GM12878 (cell line): Measurements from ENCODE around the gene TRIM23. TPM values are rescaled to one million over a fixed set of nuclear protein-coding genes. Genes with fewer than 3 reads are reported as not detected.

Experiments
- ASH2L ChIP-seq: fragments of 300-600, 200-600 bp; sonication (generic); IDR thresholded peaks from 2 replicates; pipeline ENCODE4 v1.6.1; 2017; ENCODE audit warnings: low read depth, mild to moderate bottlenecking, borderline replicate concordance
- BACH1 ChIP-seq: fragments of 450-650 bp; IDR thresholded peaks from 2 replicates; pipeline ENCODE4 v1.6.1; 2017; ENCODE audit warnings: mild to moderate bottlenecking, borderline replicate concordance
- BRCA1 ChIP-seq: IDR thresholded peaks from 2 replicates; pipeline ENCODE4 v1.6.1; 2011; ENCODE audit warnings: low read depth, low read length, improper control_type of control experiment
- CREM ChIP-seq: IDR thresholded peaks from 2 replicates; pipeline ENCODE4 v1.6.1; 2014; ENCODE audit warnings: antibody characterized with exemption, low read depth
- EGR1 ChIP-seq, 2 experiments: IDR thresholded peaks; 1 replicate in 1 of 2; 2 replicates in 1 of 2; pipeline ENCODE4 v1.6.1; 2011 to 2012; ENCODE audit warnings: low read depth in 2 of 2, low read length in 2 of 2, borderline replicate concordance in 1 of 2, mild to moderate bottlenecking in 1 of 2, moderate library complexity in 1 of 2
- FOXK2 ChIP-seq: fragments of 450-650 bp; IDR thresholded peaks from 2 replicates; pipeline ENCODE4 v1.6.1; 2017; ENCODE audit warnings: mild to moderate bottlenecking, moderate library complexity
- IKZF2 ChIP-seq, 2 experiments: fragments of 450-650 bp; IDR thresholded peaks; 2 replicates each; pipeline ENCODE4 v1.6.1; 2017; ENCODE audit warnings: mild to moderate bottlenecking in 2 of 2, moderate library complexity in 2 of 2
- MEF2A ChIP-seq: IDR thresholded peaks from 2 replicates; pipeline ENCODE4 v1.6.1; 2011; ENCODE audit warnings: low read depth, mild to moderate bottlenecking, low read length, moderate library complexity; ENCODE audit not compliant: insufficient read depth
- MTA2 ChIP-seq: fragments of 450-650 bp; IDR thresholded peaks from 2 replicates; pipeline ENCODE4 v1.6.1; 2016; ENCODE audit warnings: low read depth, mild to moderate bottlenecking, moderate library complexity
- MXI1 ChIP-seq: fragments of 150-350 bp; IDR thresholded peaks from 2 replicates; pipeline ENCODE4 v1.6.1; 2011; ENCODE audit warnings: low read depth, mild to moderate bottlenecking, inconsistent platforms, low read length, improper control_type of control experiment
- RBBP5 ChIP-seq: fragments of 200-600 bp; sonication (generic); conservative IDR thresholded peaks from 2 replicates; pipeline ENCODE4 v1.6.1; 2016
- RCOR1 ChIP-seq: conservative IDR thresholded peaks from 2 replicates; pipeline ENCODE4 v1.6.1; 2012; ENCODE audit warnings: low read depth, low read length, improper control_type of control experiment
- RELA ChIP-seq: fragments of 450-650 bp; IDR thresholded peaks from 2 replicates; pipeline ENCODE4 v1.8.0; 2014; ENCODE audit warnings: borderline replicate concordance; ENCODE audit not compliant: partially characterized antibody
- RUNX3 ChIP-seq: IDR thresholded peaks from 2 replicates; pipeline ENCODE4 v1.6.1; 2012; ENCODE audit warnings: low read length, inconsistent platforms
- SIN3A ChIP-seq: IDR thresholded peaks from 2 replicates; pipeline ENCODE4 v1.6.1; 2012; ENCODE audit warnings: low read depth, low read length, improper control_type of control experiment
- STAT1 ChIP-seq: fragments of 450-650 bp; conservative IDR thresholded peaks from 2 replicates; pipeline ENCODE4 v1.6.1; 2014; ENCODE audit warnings: antibody characterized with exemption, mild to moderate bottlenecking
- TAF1 ChIP-seq: IDR thresholded peaks from 2 replicates; pipeline ENCODE4 v1.6.1; 2011; ENCODE audit warnings: mild to moderate bottlenecking, low read depth, low read length, borderline replicate concordance
- TCF7 ChIP-seq: IDR thresholded peaks from 2 replicates; pipeline ENCODE4 v1.6.1; 2014; ENCODE audit warnings: antibody characterized with exemption, borderline replicate concordance
- ZSCAN29 ChIP-seq: fragments of 450-650 bp; IDR thresholded peaks from 2 replicates; pipeline ENCODE4 v1.6.1; 2017; ENCODE audit warnings: mild to moderate bottlenecking, moderate library complexity
- polyA plus RNA-seq, 11 experiments: library from polyadenylated mRNA; depleted of rRNA in 4 of 11; unstranded in 6 of 11; stranded (reverse) in 5 of 11; fragments of >200 nt; fragmentation: Nextera tagmentation in 4 of 11; fragmentation: Illumina TruSeq in 1 of 11; extraction: Ambion mirVana in 4 of 11; extraction: Trizol in 1 of 11; gene quantifications; 1 replicate in 1 of 11; 2 replicates in 10 of 11; pipeline versions ENCODE4 v1.2.1 to v1.2.3, GENCODE V29; 2011 to 2016; ENCODE audit warnings: inconsistent platforms in 2 of 11, missing spikeins in 2 of 11, low read depth in 1 of 11
- total RNA-seq, 4 experiments: library from RNA; depleted of rRNA in 3 of 4; stranded (reverse); fragments of >200 nt in 3 of 4; fragmentation: Illumina TruSeq in 1 of 4; extraction: Trizol in 1 of 4; gene quantifications; 2 replicates each; pipeline versions ENCODE4 v1.2.1 to v1.2.3, GENCODE V29; 2013 to 2021
- TF ChIP-seq, protein P1 (sequence below): fragments of 450-650 bp; IDR thresholded peaks from 2 replicates; pipeline ENCODE4 v1.6.1; 2017; ENCODE audit warnings: mild to moderate bottlenecking, moderate library complexity
- TF ChIP-seq, protein P2 (sequence below): fragments of 450-650 bp; IDR thresholded peaks from 2 replicates; pipeline ENCODE4 v1.6.1; 2017; ENCODE audit warnings: mild to moderate bottlenecking, low read depth, inconsistent platforms; ENCODE audit not compliant: poor library complexity, severe bottlenecking
- TF ChIP-seq, protein P3 (sequence below): fragments of 450-650 bp; IDR thresholded peaks from 2 replicates; pipeline ENCODE4 v1.6.1; 2016; ENCODE audit warnings: mild to moderate bottlenecking

Gene TRIM23
- total and polyA plus RNA-seq, 10 of the 15 experiments (the other 5 are each of a cell fraction or from before 2014, with no cell fraction given): 1.9 to 5.0 (median 2.4) TPM

- TF ChIP-seq, protein P1, sequence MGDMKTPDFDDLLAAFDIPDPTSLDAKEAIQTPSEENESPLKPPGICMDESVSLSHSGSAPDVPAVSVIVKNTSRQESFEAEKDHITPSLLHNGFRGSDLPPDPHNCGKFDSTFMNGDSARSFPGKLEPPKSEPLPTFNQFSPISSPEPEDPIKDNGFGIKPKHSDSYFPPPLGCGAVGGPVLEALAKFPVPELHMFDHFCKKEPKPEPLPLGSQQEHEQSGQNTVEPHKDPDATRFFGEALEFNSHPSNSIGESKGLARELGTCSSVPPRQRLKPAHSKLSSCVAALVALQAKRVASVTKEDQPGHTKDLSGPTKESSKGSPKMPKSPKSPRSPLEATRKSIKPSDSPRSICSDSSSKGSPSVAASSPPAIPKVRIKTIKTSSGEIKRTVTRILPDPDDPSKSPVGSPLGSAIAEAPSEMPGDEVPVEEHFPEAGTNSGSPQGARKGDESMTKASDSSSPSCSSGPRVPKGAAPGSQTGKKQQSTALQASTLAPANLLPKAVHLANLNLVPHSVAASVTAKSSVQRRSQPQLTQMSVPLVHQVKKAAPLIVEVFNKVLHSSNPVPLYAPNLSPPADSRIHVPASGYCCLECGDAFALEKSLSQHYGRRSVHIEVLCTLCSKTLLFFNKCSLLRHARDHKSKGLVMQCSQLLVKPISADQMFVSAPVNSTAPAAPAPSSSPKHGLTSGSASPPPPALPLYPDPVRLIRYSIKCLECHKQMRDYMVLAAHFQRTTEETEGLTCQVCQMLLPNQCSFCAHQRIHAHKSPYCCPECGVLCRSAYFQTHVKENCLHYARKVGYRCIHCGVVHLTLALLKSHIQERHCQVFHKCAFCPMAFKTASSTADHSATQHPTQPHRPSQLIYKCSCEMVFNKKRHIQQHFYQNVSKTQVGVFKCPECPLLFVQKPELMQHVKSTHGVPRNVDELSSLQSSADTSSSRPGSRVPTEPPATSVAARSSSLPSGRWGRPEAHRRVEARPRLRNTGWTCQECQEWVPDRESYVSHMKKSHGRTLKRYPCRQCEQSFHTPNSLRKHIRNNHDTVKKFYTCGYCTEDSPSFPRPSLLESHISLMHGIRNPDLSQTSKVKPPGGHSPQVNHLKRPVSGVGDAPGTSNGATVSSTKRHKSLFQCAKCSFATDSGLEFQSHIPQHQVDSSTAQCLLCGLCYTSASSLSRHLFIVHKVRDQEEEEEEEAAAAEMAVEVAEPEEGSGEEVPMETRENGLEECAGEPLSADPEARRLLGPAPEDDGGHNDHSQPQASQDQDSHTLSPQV: no peak
- TF ChIP-seq FOXK2 (peak; percentile 61), STAT1 (no peak), BACH1 (no peak), TAF1 (peak; percentile 83), TCF7 (peak; percentile 33; the same call in 1 of the 2 replicates), MXI1 (peak; percentile 46), EGR1 (IDR thresholded peaks at IDR 0.05; ENCODE audit: borderline replicate concordance in 1 of 2, low read depth in 2 of 2, low read length in 2 of 2) (no peak; a peak in 1 of 3 replicates), RELA (no peak), ASH2L (0 out of 2 replicates have a peak, but pooled peaks have one; percentile 46), CREM (peak; percentile 25; the same call in 1 of the 2 replicates), RUNX3 (peak; percentile 78), RBBP5 (no peak), IKZF2 (IDR thresholded peaks at IDR 0.05) (no peak; a peak in 1 of 4 replicates), MTA2 (peak; percentile 91), ZSCAN29 (no peak; the same call in 1 of the 2 replicates), BRCA1 (no peak), SIN3A (peak; percentile 84; the same call in 1 of the 2 replicates), MEF2A (0 out of 2 replicates have a peak, but pooled peaks have one; percentile 8), RCOR1 (no peak)
- TF ChIP-seq, protein P2, sequence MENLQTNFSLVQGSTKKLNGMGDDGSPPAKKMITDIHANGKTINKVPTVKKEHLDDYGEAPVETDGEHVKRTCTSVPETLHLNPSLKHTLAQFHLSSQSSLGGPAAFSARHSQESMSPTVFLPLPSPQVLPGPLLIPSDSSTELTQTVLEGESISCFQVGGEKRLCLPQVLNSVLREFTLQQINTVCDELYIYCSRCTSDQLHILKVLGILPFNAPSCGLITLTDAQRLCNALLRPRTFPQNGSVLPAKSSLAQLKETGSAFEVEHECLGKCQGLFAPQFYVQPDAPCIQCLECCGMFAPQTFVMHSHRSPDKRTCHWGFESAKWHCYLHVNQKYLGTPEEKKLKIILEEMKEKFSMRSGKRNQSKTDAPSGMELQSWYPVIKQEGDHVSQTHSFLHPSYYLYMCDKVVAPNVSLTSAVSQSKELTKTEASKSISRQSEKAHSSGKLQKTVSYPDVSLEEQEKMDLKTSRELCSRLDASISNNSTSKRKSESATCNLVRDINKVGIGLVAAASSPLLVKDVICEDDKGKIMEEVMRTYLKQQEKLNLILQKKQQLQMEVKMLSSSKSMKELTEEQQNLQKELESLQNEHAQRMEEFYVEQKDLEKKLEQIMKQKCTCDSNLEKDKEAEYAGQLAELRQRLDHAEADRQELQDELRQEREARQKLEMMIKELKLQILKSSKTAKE: peak; percentile 23
- TF ChIP-seq, protein P3, sequence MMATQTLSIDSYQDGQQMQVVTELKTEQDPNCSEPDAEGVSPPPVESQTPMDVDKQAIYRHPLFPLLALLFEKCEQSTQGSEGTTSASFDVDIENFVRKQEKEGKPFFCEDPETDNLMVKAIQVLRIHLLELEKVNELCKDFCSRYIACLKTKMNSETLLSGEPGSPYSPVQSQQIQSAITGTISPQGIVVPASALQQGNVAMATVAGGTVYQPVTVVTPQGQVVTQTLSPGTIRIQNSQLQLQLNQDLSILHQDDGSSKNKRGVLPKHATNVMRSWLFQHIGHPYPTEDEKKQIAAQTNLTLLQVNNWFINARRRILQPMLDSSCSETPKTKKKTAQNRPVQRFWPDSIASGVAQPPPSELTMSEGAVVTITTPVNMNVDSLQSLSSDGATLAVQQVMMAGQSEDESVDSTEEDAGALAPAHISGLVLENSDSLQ: peak; percentile 62; the same call in 1 of the 2 replicates
Measured at GRCh38 chr5:65624571-65625555, 730 bp upstream of the TRIM23 start, which contains the start of the genes SHLD3 and TRAPPC13 (continued).
